Activated CD8-positive, alpha-beta memory T cell treated with anti-CD3 and anti-CD28 coated beads for 4 hours (primary cell): ENCODE measurements around the gene GAS7.
"Not testable (repeated sequence)": the region's sequence is repeated elsewhere in the genome, so short reads cannot be mapped to it uniquely, and the experiment has no call there.

Experiments used
- DNase-seq, 2 donors: peaks; one replicate each; pipeline ENCODE4 v3.0.0-alpha.2; 2020; ENCODE audit warnings: low read depth in 2 of 2

Gene GAS7

DNA sequence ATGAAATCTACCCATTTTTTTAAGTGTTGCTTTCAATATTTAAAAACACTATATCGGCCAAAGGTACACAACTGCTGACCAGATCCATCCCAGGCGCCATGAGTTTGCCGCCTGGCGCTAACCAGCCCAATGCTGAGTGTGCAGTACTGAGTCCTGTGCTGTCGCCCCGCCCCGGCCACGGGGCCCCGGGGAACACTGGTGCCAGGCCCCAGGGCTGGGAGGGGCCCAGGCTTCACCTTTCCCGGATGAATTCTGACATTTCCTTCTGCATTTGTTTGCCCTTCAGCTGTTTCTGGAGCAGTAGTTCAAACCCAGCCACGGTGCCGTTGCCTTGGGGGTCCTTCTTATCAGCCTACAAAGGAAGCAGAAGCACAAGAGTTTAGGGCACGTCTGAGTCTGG is 255.5 kb downstream of the GAS7 start:
- no peak for DNase-seq

DNA sequence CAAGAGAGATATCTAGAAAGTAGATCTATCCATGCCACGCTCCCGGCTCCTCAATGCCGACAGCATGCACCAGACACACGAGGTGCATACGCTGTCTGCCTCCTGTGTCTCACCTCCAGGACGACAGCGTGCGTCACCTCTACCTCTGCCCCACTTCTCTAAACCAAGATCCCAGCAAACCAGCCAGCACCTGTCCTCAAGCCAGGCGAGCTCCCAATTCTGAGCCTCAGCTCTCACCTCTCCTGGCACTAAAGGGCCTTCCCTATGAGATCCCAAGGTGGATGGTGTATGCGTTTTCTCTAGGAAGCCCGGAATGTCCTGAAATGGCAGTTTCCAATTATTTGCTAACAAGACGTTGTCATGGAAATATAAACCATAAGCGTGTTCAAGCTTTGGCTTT is 257.1 kb downstream of the GAS7 start:
- DNase-seq, result no peak

- DNase-seq, result no peak
These were observed 257.6 kb downstream of the GAS7 start for GRCh38 chr17:9940841-9941240.

- no peak for DNase-seq
These were observed 259.6 kb downstream of the GAS7 start for GRCh38 chr17:9938764-9939163.

DNA sequence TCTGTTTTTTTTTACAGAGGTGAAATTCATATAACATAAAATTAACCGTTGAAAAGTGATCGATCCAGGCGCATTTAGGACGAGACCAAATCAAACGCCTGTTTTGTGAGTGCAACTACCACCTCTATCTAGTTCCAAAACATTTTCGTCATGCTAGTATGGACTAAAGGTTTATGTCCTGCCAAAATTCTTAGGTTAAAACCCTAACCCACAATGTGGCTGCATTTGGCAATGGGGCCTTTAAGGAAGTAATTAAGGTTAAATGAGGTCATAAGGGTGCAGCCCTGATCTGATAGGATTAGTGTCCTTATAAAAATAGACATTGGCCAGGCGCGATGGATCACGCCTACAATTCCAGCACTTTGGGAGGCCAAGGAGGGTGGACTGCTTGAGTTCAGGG is 260.5 kb downstream of the GAS7 start:
- DNase-seq, result no peak

DNA sequence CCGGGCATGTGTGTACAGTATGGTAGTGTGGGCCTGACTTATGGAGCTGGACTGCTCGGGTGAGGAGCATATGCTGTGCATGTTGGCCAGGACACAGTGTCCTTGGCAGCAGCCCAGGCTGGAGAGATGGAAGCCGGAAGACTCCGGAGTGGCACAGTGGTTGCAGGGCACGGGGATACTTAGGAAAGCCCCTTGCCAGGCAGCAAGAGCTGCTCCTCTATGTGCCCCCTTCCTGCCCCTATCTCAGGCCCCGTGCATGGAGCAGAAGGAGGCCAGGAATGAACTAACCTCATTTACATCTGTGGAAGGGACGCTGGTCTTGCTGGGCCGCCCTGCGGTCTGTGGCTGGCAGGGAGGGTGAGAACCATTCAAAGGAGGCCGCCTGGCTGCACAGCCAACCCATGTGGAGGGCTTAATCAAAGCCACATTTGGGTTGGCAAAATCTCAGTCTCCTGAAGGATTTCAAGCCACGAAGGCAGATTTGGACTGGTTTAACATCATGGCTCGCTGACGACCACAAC is 261.1 kb downstream of the GAS7 start:
- DNase-seq, result no peak

DNA sequence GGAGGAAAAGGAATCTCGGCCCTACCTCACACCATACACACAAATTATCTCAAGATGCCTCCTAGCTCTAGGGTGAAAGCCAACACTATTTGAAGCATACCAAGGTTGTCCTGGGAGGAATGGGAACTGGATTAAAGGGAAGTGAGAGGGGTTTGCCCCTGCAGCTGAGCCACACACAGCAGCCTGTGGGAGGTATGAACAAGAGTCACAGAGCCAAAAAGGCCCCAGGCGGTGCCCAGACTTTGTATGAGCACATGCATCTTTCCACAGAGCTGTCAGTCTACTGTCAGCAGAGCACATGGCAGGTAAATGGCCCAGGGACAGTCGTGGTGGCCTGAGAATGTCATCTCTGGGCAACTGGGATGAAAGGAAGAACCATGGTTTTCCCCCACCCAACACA is 262.3 kb downstream of the GAS7 start:
- DNase-seq, result no peak

DNA sequence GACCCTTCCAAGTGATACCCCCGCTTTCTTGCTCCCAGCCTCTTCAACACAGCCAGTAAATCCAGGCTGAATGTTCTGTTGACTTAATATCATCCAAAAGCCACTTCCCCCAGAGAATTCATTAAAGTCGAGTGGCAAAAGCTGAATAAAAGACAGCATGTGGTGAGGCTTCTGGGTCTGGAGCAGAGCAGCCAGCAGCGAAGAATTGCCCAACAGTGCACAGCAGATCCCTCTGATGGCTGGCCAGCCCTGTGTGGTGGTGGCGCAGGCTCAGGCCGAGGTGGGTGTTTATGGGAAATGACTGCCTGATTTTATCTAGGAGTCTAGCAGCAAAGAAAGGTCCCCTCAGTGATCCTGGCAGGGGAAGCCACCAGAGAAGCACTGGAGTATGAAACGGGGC is 263.0 kb downstream of the GAS7 start:
- no peak for DNase-seq

DNA sequence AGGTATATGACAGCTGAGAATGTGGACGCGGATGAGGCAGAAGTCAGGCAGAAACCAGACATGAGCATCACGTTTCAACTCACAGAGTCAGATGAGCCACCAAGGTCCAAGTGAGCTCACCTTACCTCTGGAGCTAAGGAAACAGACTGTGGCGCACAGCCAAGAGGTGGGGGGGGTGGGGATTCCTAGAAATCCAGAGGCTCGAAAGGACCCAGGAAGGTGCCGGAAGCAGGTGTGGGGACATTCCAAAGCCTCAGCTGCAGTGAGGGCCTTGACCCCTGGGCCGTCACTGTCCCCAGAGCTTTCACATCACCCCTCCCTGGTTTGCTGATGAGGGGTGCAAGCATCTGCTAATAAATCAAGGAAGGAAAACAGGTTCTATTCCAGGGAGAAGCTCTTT is 264.1 kb downstream of the GAS7 start:
- DNase-seq, result no peak

DNA sequence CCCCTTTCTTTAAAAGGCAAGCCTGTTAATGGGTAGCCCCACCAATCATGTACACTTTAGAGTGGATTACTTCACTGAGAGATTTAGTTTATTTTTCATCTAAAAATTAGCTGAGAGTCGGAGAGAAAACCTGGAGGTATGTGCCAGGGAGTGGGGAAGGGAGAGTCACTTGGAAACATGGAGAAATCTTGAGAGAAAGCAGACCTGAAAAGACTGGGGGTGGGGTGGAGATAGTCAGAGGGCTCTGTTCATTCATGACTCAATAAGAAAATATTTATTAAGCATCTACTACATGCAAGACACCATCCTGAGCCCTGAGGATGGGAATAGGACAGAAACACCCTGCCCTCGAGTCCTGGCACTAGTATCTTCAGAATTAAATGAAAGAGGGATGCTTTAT is 265.9 kb downstream of the GAS7 start:
- DNase-seq, result no peak

DNA sequence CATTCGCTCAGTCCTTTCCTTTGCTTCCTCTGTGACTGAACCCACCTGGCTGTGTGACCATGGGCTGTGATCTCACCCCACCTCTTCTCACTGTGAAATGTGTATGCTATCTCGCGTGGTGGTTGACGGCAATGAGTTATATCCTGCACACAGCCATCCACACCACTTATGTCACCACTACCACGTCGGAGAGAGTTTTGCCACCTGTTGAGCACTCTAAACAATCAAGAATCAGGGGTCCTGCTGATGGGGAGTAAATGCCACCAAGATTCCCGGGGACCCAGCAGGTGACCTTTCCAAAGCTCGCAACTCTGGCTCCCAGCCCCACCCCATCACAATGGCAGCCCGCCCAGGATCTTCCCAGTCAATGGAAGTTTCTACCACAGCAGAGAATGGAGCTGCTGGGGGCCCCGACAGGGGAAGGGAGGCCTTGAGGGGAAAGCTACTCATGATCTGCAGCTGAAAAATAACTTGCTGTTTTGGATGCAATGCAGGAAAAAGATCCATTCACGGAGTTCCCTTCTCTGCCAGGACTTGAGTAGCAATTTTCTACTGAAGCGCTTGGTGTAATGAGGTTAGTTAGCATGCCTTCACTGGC is 267.2 kb downstream of the GAS7 start:
- no peak for DNase-seq

DNA sequence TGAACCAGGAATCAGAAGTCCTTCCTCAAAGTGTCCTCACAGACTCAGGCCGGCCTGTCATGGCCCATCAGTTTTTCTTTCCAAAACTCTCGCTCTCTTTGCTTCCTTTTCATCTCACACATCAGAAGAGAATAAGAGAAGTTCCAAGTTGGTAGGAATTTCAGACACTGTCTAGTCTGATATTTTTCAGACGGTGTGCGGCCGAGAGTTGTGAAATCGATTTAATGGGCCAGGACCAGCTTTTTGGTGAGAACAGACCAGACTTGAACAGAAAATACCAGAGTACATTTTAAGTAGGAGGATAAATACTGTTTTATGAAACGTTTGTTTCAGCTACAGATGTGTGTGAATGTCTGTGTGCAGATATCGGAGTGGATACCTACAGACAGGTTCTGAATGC is 268.5 kb downstream of the GAS7 start:
- no peak for DNase-seq

DNA sequence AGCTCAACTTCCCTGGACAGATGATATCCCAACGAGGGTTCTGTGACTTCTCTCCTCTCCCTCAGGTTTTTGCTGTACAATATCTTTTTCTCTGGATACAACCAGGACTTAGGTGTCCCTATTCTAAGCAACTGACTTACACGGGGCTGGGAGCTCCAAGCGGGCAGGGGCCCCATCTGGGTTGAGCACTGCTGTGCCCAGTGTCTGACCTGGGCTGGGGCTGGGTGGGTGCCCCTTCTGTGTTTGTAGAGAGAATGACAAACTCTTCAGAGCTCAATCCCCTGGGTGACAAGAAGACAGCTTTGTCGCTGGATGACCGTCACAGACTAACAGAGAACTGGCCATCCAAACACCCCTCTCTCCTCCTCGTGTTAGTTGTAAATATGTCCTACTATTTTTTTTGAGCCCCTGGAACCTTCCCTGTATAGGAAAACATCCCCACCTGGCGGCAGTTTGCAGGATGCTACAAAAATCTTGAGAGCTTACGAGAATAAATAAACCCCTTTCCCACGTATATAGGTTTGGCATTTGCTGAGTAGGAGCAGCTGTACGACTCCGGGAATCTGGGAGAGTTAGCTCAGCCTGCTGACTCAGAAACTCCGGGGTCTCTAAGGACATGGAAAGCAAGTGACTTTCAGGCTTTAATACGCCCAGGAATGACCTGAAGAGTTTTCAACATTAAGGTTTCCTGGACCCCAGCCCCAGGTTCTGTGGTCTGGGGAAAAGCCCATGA is 269.6 kb downstream of the GAS7 start:
- DNase-seq, result no peak

- DNase-seq, result no peak
These were observed 272.1 kb downstream of the GAS7 start for GRCh38 chr17:9926150-9926804.

DNA sequence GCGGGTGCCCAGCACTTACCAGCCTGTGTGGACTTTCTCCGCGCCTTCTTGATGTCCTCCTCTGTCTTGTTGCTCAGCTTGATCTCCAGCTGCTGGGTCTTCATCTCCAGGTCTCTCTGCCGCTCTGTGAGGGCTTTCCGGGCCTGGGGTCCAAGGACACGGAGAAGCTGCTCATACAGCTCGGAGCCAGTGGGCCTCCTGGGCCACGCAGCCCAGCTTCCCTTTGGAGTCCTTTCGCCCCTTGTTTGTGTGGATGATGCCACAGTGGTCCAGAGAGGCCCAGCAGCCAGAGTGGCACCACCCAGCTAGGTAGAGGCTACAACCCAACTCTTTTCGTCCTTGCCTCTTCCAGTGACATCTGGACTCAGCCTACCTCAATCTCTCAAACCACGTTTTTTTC is 272.9 kb downstream of the GAS7 start:
- no peak for DNase-seq

- no peak for DNase-seq
These were observed 273.6 kb downstream of the GAS7 start for GRCh38 chr17:9924735-9925191.

DNA sequence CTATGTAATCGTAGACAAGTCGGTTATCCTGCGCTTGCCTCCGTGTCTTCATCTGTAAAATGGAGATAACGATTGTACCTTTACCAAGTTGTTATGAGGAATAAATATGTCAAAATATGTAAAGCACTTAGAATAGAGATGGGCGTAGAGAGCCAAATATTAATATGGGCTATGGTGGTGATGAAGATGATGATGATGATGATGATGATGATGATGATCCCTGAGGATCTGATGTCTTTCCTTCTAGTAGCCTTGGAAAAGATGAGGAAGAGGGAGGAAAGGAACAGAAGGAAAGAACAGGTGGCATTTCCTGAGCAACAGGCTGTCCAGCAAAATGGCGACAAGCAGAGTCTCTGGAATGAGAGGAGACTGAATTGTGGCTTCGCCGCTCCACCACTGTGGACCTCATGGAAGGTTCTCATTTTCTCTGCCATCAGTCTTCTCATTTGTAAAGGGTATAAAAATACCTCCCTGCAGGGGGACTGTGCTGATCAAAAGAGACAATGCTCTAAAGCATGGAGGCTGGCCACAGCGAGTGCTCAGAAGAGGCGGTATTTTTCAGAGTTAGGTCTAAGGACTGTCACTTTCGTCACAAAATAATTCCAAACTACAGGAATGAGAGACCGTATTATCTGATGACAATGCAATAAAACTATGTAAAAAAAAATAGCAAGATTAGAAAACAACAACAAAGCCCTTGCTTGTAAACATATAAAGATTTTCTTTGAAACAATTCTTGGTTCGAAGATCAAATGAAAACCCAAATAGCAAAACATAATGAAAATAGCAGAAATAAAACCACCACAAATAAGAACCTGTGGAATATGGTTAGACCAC is 276.2 kb downstream of the GAS7 start:
- no peak for DNase-seq

GRCh38 chr17:9921216-9921615 is 277.2 kb downstream of the GAS7 start:
- not testable (repeated sequence) for DNase-seq

DNA sequence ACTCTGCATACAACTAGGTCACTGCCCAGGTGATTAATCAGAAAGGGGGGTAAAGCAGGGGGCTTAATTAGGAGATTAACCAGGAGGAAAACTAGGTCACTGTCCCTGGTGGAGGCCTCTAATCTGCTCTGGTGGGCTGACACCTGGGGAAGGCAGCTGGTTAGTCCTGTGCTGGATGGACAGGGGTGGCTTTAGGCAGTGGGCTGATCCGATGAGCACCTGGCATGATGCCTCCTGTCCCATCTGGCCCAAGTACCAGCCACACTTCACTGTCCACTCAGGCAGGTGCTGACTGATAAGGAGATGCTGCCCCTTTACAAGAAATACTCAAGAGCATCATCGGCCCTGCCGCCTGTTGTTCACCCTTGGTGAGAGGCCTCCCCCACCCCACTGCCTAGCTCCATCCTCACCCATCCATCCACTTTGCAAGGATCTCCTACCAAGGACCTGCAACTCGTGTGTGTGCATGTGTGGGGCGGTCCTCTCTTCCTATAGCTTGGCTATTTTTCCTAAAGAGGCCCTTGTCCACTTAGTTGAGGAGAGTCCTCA is 279.5 kb downstream of the GAS7 start:
- no peak for DNase-seq

GRCh38 chr17:9918352-9918751 is 280.1 kb downstream of the GAS7 start:
- DNase-seq, result no peak

DNA sequence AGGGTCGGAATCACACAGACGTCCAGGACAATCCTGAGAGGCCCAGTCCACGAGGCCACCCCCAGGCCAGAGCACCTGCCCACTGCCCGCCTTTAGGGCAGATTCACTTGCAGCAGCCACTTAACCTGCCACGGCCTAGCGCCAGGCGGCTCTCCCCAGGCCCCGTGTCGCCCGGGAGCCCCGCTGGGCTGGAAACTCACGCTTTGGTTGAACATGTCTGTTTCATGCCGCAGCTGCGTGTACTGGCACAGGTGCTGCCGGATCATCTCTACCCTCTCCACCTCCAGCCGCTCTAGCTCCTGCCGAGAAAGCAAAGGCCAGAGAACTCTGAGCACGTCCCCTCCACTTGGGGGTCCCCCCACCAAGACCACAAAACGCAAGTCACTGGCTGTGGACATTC is 280.6 kb downstream of the GAS7 start:
- no peak for DNase-seq

DNA sequence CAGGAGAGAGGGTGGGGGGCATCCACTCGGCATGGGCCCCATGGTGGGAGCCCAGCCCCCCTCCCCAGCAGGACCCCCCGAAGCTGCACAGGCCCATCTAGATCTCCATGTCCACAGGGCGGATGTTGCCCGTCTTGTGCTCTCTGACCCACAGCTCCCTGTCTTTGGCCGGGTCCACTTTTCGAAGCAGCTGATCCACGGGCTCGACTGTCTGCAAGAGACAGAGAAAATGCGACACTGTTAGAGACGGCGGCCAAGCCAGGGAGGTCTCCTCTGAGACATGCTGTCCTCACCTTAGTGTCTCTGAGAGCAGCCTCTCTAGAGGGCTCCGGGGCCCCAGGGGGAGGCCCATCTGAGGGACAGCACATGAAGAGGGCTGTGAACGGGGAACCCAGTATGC is 281.3 kb downstream of the GAS7 start:
- DNase-seq, result no peak
